Mesenchymal stem cell (in vitro differentiated cells and primary cell): ENCODE results near the gene ADNP2.

ENCODE experiments used
- DNase-seq: peaks from one replicate; pipeline ENCODE4 v3.0.0-alpha.2; 2013
- H2AFZ ChIP-seq: one replicate; pipeline ENCODE4 v1.6.1; 2013; ENCODE audit warnings: low read depth, mild to moderate bottlenecking, control low read depth, inconsistent platforms, low read length, moderate library complexity
- H2AK5ac ChIP-seq: 2 replicates; pipeline ENCODE4 v1.6.1; 2013; ENCODE audit warnings: low read length, moderate library complexity, mild to moderate bottlenecking, inconsistent platforms; ENCODE audit not compliant: severe bottlenecking
- H2BK120ac ChIP-seq: one replicate; pipeline ENCODE4 v1.6.1; 2013; ENCODE audit warnings: low read depth, mild to moderate bottlenecking, inconsistent platforms, low read length, moderate library complexity
- H2BK12ac ChIP-seq, 2 experiments: one replicate each; pipeline ENCODE4 v1.6.1; 2013; ENCODE audit warnings: inconsistent platforms in 2 of 2, low read length in 2 of 2, mild to moderate bottlenecking in 2 of 2, moderate library complexity in 2 of 2, control low read depth in 1 of 2
- H2BK15ac ChIP-seq: one replicate; pipeline ENCODE4 v1.6.1; 2013; ENCODE audit warnings: mild to moderate bottlenecking, low read depth, inconsistent platforms; ENCODE audit not compliant: poor library complexity, severe bottlenecking
- H2BK5ac ChIP-seq: 2 replicates; pipeline ENCODE4 v1.6.1; 2013; ENCODE audit warnings: low read depth, mild to moderate bottlenecking, low read length, control low read depth, inconsistent platforms; ENCODE audit not compliant: poor library complexity, severe bottlenecking
- H3K14ac ChIP-seq, 2 experiments: one replicate each; pipeline ENCODE4 v1.6.1; 2013; ENCODE audit warnings: inconsistent platforms in 2 of 2, low read length in 2 of 2, control low read depth in 1 of 2, mild to moderate bottlenecking in 1 of 2, moderate library complexity in 1 of 2
- H3K18ac ChIP-seq, 2 experiments: one replicate each; pipeline ENCODE4 v1.6.1; 2013; ENCODE audit warnings: inconsistent platforms in 2 of 2, low read length in 2 of 2, control low read depth in 1 of 2, low read depth in 1 of 2, mild to moderate bottlenecking in 1 of 2
- H3K23ac ChIP-seq, 2 experiments: one replicate each; pipeline ENCODE4 v1.6.1; 2013; ENCODE audit warnings: inconsistent platforms in 2 of 2, low read length in 2 of 2, mild to moderate bottlenecking in 2 of 2, moderate library complexity in 2 of 2, control low read depth in 1 of 2
- H3K27ac ChIP-seq: 2 replicates; pipeline ENCODE4 v1.5.1; 2013; ENCODE audit warnings: mild to moderate bottlenecking, moderate library complexity, low read length, control low read depth, inconsistent platforms; ENCODE audit not compliant: poor library complexity, severe bottlenecking
- H3K27me3 ChIP-seq, 2 experiments: 2 replicates each; pipeline versions ENCODE4 v1.6.1 to v1.7.0; 2013; ENCODE audit warnings: low read length in 2 of 2, mild to moderate bottlenecking in 2 of 2, moderate library complexity in 2 of 2, control low read depth in 1 of 2, inconsistent platforms in 1 of 2; ENCODE audit not compliant: control insufficient read depth in 1 of 2, insufficient read depth in 1 of 2
- H3K36me3 ChIP-seq, 2 experiments: 2 replicates each; pipeline versions ENCODE4 v1.6.1 to v1.7.0; 2013; ENCODE audit warnings: low read length in 2 of 2, control low read depth in 1 of 2, inconsistent platforms in 1 of 2, low read depth in 1 of 2, mild to moderate bottlenecking in 1 of 2; ENCODE audit not compliant: insufficient read depth in 2 of 2, control insufficient read depth in 1 of 2
- H3K4ac ChIP-seq, 2 experiments: one replicate each; pipeline ENCODE4 v1.6.1; 2013; ENCODE audit warnings: inconsistent platforms in 2 of 2, low read length in 2 of 2, mild to moderate bottlenecking in 2 of 2, moderate library complexity in 2 of 2, control low read depth in 1 of 2, low read depth in 1 of 2
- H3K4me1 ChIP-seq: 2 replicates; pipeline ENCODE4 v1.6.1; 2013; ENCODE audit warnings: low read depth, low read length, control low read depth; ENCODE audit not compliant: control insufficient read depth, insufficient read depth
- H3K4me2 ChIP-seq: 2 replicates; pipeline ENCODE4 v1.6.1; 2013; ENCODE audit warnings: low read length, mild to moderate bottlenecking, inconsistent platforms; ENCODE audit not compliant: poor library complexity, severe bottlenecking
- H3K4me3 ChIP-seq, 2 experiments: 2 replicates each; pipeline versions ENCODE4 v1.5.1 to v1.7.0; 2013; ENCODE audit warnings: low read length in 2 of 2, mild to moderate bottlenecking in 2 of 2, control low read depth in 1 of 2, low read depth in 1 of 2; ENCODE audit not compliant: insufficient read depth in 1 of 2
- H3K79me1 ChIP-seq: replicated peaks from 2 replicates; pipeline ENCODE4 v1.6.1; 2013; ENCODE audit warnings: mild to moderate bottlenecking, control low read depth, low read length, inconsistent platforms; ENCODE audit not compliant: poor library complexity, severe bottlenecking
- H3K9ac ChIP-seq: 2 replicates; pipeline ENCODE4 v1.7.0; 2013; ENCODE audit warnings: mild to moderate bottlenecking, low read length, moderate library complexity
- H3K9me3 ChIP-seq: 2 replicates; pipeline ENCODE4 v1.7.0; 2013; ENCODE audit warnings: mild to moderate bottlenecking, low read length; ENCODE audit not compliant: control insufficient read depth
- H4K8ac ChIP-seq: one replicate; pipeline ENCODE4 v1.6.1; 2013; ENCODE audit warnings: inconsistent platforms, mild to moderate bottlenecking, low read length, moderate library complexity
- H4K91ac ChIP-seq: one replicate; pipeline ENCODE4 v1.6.1; 2013; ENCODE audit warnings: mild to moderate bottlenecking, low read length, inconsistent platforms
- WGBS: methylation state at CpG from one replicate; pipeline ENCODE4 v1.1.7; 2013; ENCODE audit warnings: mixed read lengths; 5-methylcytosine and 5-hydroxymethylcytosine counted together

ADNP2 gene

DNA sequence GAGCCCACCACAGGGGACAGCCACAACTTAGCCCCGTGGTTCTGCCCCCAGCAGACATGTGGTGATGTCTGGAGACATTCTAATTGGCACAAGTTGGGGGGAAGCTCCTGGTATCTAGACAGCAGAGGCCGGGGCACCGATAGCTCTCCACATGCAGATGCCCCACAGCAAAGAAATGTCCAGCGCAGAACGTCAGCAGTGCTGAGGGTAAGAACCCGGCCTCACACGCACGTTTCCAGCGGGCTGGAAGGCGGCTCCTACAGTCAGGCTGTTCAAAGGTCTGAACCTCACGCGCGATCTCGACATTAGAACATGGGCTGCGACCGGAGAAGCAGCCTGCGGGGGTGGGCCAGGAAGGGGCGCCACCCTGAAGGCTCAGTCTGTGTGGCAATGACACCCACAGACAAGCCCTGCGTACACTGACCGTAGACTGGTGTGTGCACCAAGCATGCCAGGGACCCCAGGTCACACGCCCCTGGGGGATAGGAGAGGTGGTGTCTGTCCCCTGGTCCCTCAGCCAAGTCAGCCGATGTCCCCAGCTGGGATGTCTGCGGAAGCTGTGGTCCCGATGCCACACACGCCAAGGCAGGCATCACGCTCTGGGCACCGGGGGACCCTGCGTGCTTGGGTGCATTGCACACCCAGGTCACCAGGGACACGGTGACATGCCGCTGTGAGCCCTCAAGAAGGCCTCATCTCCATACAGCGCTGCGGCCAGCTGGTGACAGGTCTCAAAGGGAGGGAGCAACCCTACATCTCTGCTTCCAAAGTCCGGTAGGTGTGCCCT, 71.9 kb downstream of the ADNP2 start:
- H3K27me3 ChIP-seq = peaks cover 0 to 36% of the 10 kb centered on the region in 2 experiments
- H3K23ac ChIP-seq = no peak overlapping the region
- 96% methylated on average over 33 of the region's 33 CpGs for WGBS
- H3K9ac ChIP-seq = no peak overlapping the region
- no peak overlapping the region for H2BK120ac ChIP-seq
- H3K4me2 ChIP-seq = no peak overlapping the region
- no peaks in the 10 kb centered on the region for H3K79me1 ChIP-seq
- H3K18ac ChIP-seq = peak overlapping the region in 1 of 2 experiments; percentile 9
- H3K4me1 ChIP-seq = peaks cover 15% of the 10 kb centered on the region
- no peak overlapping the region for H4K91ac ChIP-seq
- H3K36me3 ChIP-seq = peaks cover 0 to 4% of the 10 kb centered on the region in 2 experiments
- peak overlapping the region in 1 of 2 experiments; percentile 76 for H3K14ac ChIP-seq
- no peak overlapping the region for H2AK5ac ChIP-seq
- no peak overlapping the region for H2AFZ ChIP-seq
- no peak overlapping the region for H2BK15ac ChIP-seq
- H2BK12ac ChIP-seq = no peak overlapping the region
- no peak overlapping the region for H4K8ac ChIP-seq
- no peaks in the 10 kb centered on the region for H3K9me3 ChIP-seq
- H3K27ac ChIP-seq = no peak overlapping the region
- no peak overlapping the region for H3K4me3 ChIP-seq
- no peak for DNase-seq
- H2BK5ac ChIP-seq = no peak overlapping the region
- H3K4ac ChIP-seq = no peak overlapping the region

DNA sequence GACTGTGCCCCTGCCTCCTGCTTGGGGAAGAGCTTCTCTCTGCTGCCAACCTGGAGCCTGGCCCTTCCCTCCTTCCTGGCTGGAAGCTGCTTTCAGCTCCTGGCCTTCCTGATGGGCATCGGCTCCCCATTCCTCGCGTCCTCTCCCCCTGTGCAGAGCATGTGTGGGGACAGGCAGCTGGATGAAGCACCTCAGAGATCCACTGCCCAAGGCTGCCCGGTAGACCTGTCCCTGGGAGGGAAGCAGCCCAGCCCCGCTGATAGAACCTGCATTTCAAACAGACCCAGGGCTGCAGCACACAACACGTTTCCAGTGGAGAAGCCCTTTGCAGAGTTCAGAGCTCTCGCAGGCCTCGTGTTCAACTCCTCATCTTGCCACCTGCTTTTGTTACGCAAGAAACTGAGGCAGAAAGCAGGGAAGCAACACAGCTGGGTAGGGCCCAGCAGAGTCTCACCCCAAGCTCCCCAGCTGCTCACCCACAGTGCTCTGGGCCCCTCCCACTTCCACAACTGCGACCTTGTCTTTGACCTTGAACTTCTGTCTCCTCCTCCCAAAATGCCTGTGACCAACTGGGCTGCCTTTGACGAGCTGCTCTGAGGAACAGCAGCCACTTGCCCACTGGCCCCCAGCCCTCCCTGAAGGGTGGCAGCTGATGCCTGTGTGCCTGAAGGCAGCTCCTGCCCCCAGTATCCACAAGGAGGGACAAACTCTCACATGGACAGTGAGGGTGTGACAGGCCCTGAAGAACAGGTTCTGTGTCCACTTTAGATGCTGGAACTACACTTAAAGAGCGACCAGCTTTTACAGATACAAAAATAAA, 72.8 kb downstream of the ADNP2 start:
- no peak for DNase-seq
- Histone ChIP-seq H3K4me2 (no peak overlapping the region), H4K8ac (no peak overlapping the region), H3K14ac (no peak overlapping the region), H2BK5ac (no peak overlapping the region), H4K91ac (no peak overlapping the region), H2BK15ac (no peak overlapping the region), H3K23ac (no peak overlapping the region), H3K27me3 (peaks cover 0 to 30% of the 10 kb centered on the region in 2 experiments), H2AFZ (no peak overlapping the region), H3K4me1 (peaks cover 9% of the 10 kb centered on the region), H3K18ac (no peak overlapping the region), H3K79me1 (no peaks in the 10 kb centered on the region), H3K9me3 (no peaks in the 10 kb centered on the region), H3K4ac (no peak overlapping the region), H3K27ac (no peak overlapping the region), H3K4me3 (no peak overlapping the region), H3K9ac (no peak overlapping the region), H2BK12ac (no peak overlapping the region), H2AK5ac (no peak overlapping the region), H3K36me3 (peaks cover 0 to 4% of the 10 kb centered on the region in 2 experiments), H2BK120ac (no peak overlapping the region)
- 78% methylated on average over 12 of the region's 12 CpGs for WGBS

DNA sequence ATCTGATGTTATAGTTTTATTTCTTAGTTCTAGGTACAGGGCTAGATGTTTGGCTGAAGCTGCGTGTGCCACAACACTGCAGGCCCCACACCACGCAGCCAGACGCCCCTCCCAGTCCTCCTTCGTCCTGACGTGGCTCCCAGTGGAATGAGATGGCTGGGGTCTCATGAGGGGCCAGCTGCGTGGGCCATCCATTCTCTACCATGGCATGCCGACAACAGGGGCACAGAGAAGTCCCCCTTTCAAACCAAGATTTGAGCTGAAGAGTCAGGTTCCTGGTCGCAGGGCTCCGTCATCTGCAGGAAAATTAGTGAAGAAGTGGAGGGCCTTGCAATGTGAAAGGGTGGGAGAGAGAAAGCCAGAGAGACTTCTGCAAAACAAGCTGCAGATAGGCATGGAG, 73.8 kb downstream of the ADNP2 start:
- Histone ChIP-seq H2AFZ (no peak overlapping the region), H3K27me3 (peaks cover 0 to 20% of the 10 kb centered on the region in 2 experiments), H3K9me3 (no peaks in the 10 kb centered on the region), H2BK12ac (no peak overlapping the region), H3K79me1 (peaks cover 2% of the 10 kb centered on the region), H3K36me3 (peaks cover 0 to 4% of the 10 kb centered on the region in 2 experiments), H2BK120ac (no peak overlapping the region), H3K9ac (no peak overlapping the region), H3K4me2 (no peak overlapping the region), H3K18ac (no peak overlapping the region), H3K4me1 (peaks cover 9% of the 10 kb centered on the region), H3K27ac (no peak overlapping the region), H2AK5ac (no peak overlapping the region), H3K4ac (no peak overlapping the region), H2BK15ac (no peak overlapping the region), H2BK5ac (no peak overlapping the region), H3K23ac (no peak overlapping the region), H4K91ac (no peak overlapping the region), H3K14ac (no peak overlapping the region), H3K4me3 (no peak overlapping the region), H4K8ac (no peak overlapping the region)
- WGBS = 85% methylated on average over 9 of the region's 9 CpGs
- no peak for DNase-seq
